Tibial nerve (tissue), 4 donors: Measurements from ENCODE around the gene NRN1. TPM values are rescaled to one million over a fixed set of nuclear protein-coding genes. Genes with fewer than 3 reads are reported as not detected.

Experiments
- DNase-seq, 2 donors: peaks; one replicate each; pipeline ENCODE4 v3.0.0-alpha.2; 2019; ENCODE audit warnings: low spot score in 2 of 2
- H3K27ac ChIP-seq, 4 donors: fragments of 200-600 bp; sonication (generic) in 3 of 4; one replicate each; pipeline ENCODE4 v1.5.1; 2017 to 2019; ENCODE audit warnings: mild to moderate bottlenecking in 1 of 4
- H3K27me3 ChIP-seq, 2 donors: fragments of 200-600 bp; sonication (generic) in 1 of 2; one replicate each; pipeline versions ENCODE4 v1.5.1 to v1.6.0; 2017 to 2019
- H3K36me3 ChIP-seq, 3 donors: fragments of 200-600 bp; sonication (generic); one replicate each; pipeline ENCODE4 v1.5.1; 2018 to 2019
- H3K4me1 ChIP-seq, 4 donors: fragments of 200-600 bp; sonication (generic) in 3 of 4; one replicate each; pipeline ENCODE4 v1.5.1; 2017 to 2019
- H3K4me3 ChIP-seq, 4 donors: fragments of 200-600 bp; sonication (generic) in 3 of 4; one replicate each; pipeline ENCODE4 v1.5.1; 2017 to 2019; ENCODE audit warnings: mild to moderate bottlenecking in 1 of 4, moderate library complexity in 1 of 4
- H3K9me3 ChIP-seq, 4 donors: fragments of 200-600 bp; sonication (generic) in 3 of 4; one replicate each; pipeline ENCODE4 v1.5.1; 2017 to 2019
- CTCF ChIP-seq, 5 experiments: fragments of 200-600 bp in 3 of 5; fragments of 450-650 bp in 2 of 5; sonication (generic) in 3 of 5; IDR thresholded peaks; one replicate each; pipeline ENCODE4 v1.5.1; 2016 to 2019; ENCODE audit warnings: antibody characterized with exemption in 5 of 5, mild to moderate bottlenecking in 3 of 5, moderate library complexity in 2 of 5
- EP300 ChIP-seq, 2 donors: sonication (generic); formaldehyde crosslinking; IDR thresholded peaks; one replicate each; pipeline ENCODE4 v1.6.1; 2017; ENCODE audit warnings: antibody characterized with exemption in 2 of 2, mild to moderate bottlenecking in 1 of 2
- POLR2A ChIP-seq, 2 donors: fragments of 450-650 bp; IDR thresholded peaks; one replicate each; pipeline ENCODE4 v1.6.1; 2017; ENCODE audit warnings: antibody characterized with exemption in 2 of 2, mild to moderate bottlenecking in 2 of 2, moderate library complexity in 2 of 2
- WGBS, 2 donors: methylation state at CpG; one replicate each; pipeline ENCODE4 v1.1.5; 2018; 5-methylcytosine and 5-hydroxymethylcytosine counted together
- total RNA-seq, 4 donors: library from RNA; depleted of rRNA; stranded (reverse); fragments of >200 nt; gene quantifications; one replicate each; pipeline ENCODE4 v1.1.0, GENCODE V29; 2016

The NRN1 gene
- total RNA-seq, 4 donors from 2014 or later, result 39.0 to 69.0 (median 54.0) TPM

- DNase-seq, result no peak
- Histone ChIP-seq H3K4me1 (no peaks in the 10 kb centered on the region), H3K9me3 (no peaks in the 10 kb centered on the region), H3K27me3 (no peaks in the 10 kb centered on the region), H3K27ac (no peak overlapping the region), H3K4me3 (no peak overlapping the region), H3K36me3 (no peaks in the 10 kb centered on the region)
- 92 to 94% methylated on average over 2 of the region's 2 CpGs for WGBS, 2 donors
- TF ChIP-seq CTCF (IDR thresholded peaks at IDR 0.05) (no peak), POLR2A (IDR thresholded peaks at IDR 0.05) (no peak)
These were observed 43.9 kb downstream of the NRN1 start for GRCh38 chr6:5962794-5963193.

GRCh38 chr6:5961836-5962235 is 44.9 kb downstream of the NRN1 start:
- H3K4me3 ChIP-seq, result no peak overlapping the region
- no peaks in the 10 kb centered on the region for H3K4me1 ChIP-seq
- DNase-seq, result no peak
- H3K9me3 ChIP-seq, result no peaks in the 10 kb centered on the region
- TF ChIP-seq CTCF (IDR thresholded peaks at IDR 0.05) (no peak), EP300 (IDR thresholded peaks at IDR 0.05) (no peak)
- H3K36me3 ChIP-seq, result no peaks in the 10 kb centered on the region
- 77 to 78% methylated on average over 2 of the region's 2 CpGs for WGBS, 2 donors
- no peak overlapping the region for H3K27ac ChIP-seq
- H3K27me3 ChIP-seq, result no peaks in the 10 kb centered on the region

GRCh38 chr6:5960456-5960855 is 46.3 kb downstream of the NRN1 start:
- no peak overlapping the region for H3K4me3 ChIP-seq
- H3K27me3 ChIP-seq, result no peaks in the 10 kb centered on the region
- DNase-seq, result no peak
- H3K27ac ChIP-seq, result no peak overlapping the region
- TF ChIP-seq EP300 (IDR thresholded peaks at IDR 0.05), result no peak
- TF ChIP-seq CTCF (IDR thresholded peaks at IDR 0.05), result no peak
- no peak for TF ChIP-seq POLR2A (IDR thresholded peaks at IDR 0.05)
- no peaks in the 10 kb centered on the region for H3K9me3 ChIP-seq
- WGBS, 2 donors, result 89 to 92% methylated on average over 5 of the region's 5 CpGs
- H3K4me1 ChIP-seq, result no peaks in the 10 kb centered on the region
- no peaks in the 10 kb centered on the region for H3K36me3 ChIP-seq

GRCh38 chr6:5958921-5959320 is 47.8 kb downstream of the NRN1 start:
- Histone ChIP-seq H3K4me1 (no peaks in the 10 kb centered on the region), H3K9me3 (no peaks in the 10 kb centered on the region), H3K27me3 (no peaks in the 10 kb centered on the region), H3K36me3 (no peaks in the 10 kb centered on the region), H3K27ac (no peak overlapping the region), H3K4me3 (no peak overlapping the region)
- TF ChIP-seq CTCF (IDR thresholded peaks at IDR 0.05), result no peak
- TF ChIP-seq POLR2A (IDR thresholded peaks at IDR 0.05), result no peak
- no peak for TF ChIP-seq EP300 (IDR thresholded peaks at IDR 0.05)
- DNase-seq, result no peak
- WGBS, 2 donors, result 90 to 92% methylated on average over 2 of the region's 2 CpGs

- H3K27ac ChIP-seq, result no peak overlapping the region
- no peak overlapping the region for H3K4me3 ChIP-seq
- H3K36me3 ChIP-seq, result no peaks in the 10 kb centered on the region
- DNase-seq, result no peak
- 67 to 68% methylated on average over 6 of the region's 6 CpGs for WGBS, 2 donors
- TF ChIP-seq POLR2A (IDR thresholded peaks at IDR 0.05) (no peak), EP300 (IDR thresholded peaks at IDR 0.05) (no peak)
- H3K9me3 ChIP-seq, result no peaks in the 10 kb centered on the region
- no peaks in the 10 kb centered on the region for H3K4me1 ChIP-seq
- no peaks in the 10 kb centered on the region for H3K27me3 ChIP-seq
These were observed 49.8 kb downstream of the NRN1 start for GRCh38 chr6:5956939-5957338.

- TF ChIP-seq EP300 (IDR thresholded peaks at IDR 0.05) (no peak), POLR2A (IDR thresholded peaks at IDR 0.05) (no peak), CTCF (IDR thresholded peaks at IDR 0.05) (peak in 4 of 5 experiments; percentile 9 to 41 (median 24))
- 66 to 67% methylated on average over 5 of the region's 5 CpGs for WGBS, 2 donors
- DNase-seq, result no peak
- H3K27ac ChIP-seq, result no peak overlapping the region
- H3K4me1 ChIP-seq, result peaks cover 0 to 3% (median 0%) of the 10 kb centered on the region in 4 donors
- H3K9me3 ChIP-seq, result no peaks in the 10 kb centered on the region
- no peak overlapping the region for H3K4me3 ChIP-seq
- no peaks in the 10 kb centered on the region for H3K27me3 ChIP-seq
- no peaks in the 10 kb centered on the region for H3K36me3 ChIP-seq
These were observed 56.4 kb downstream of the NRN1 start for GRCh38 chr6:5950361-5950785.
